Activated naive CD4-positive, alpha-beta T cell treated with Interleukin-2 at 50 U/mL for 16 hours (primary cell): Measurements from ENCODE around the gene LMCD1.

ENCODE experiments used
- DNase-seq: peaks from one replicate; pipeline ENCODE4 v3.0.0-alpha.2; 2020

The LMCD1 gene

DNA sequence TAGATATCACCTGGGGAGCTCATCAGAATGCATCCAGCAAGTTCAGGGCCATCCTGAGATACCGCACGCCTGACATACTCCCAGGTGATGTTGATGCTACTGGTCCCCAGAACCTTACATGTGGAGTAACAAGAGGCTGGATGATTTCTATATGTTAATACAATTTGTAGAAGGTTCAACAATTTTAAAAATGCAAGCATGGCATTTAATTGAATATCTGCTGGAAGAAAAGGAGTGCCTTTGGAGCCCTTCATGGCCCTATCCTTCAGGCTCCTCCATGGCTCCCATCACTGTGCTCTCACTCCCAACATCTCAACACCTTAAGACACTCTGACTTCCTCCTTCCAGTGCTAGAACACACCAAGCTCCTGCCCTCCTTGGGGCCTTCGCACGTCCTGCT lies 36.6 kb downstream of the LMCD1 start:
- DNase-seq, result no peak

DNA sequence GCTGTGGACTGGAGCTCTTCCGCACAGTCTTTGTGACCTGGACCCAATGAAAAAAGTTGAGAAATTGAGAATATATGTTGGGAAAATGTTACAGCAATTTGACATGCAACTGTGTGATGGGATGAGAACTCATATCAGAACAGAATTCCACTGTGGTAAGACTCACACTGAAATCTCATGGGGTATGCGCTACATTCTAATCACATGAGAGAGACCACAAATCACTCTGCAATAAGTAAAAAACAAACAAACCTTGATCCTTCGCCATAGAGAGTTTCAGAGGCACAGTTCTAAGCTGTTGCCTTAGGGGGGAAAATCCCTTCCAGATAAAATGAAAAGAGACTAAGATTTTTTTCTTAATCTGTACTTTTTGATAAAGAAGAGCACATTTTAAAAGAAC lies 37.3 kb downstream of the LMCD1 start:
- no peak for DNase-seq

DNA sequence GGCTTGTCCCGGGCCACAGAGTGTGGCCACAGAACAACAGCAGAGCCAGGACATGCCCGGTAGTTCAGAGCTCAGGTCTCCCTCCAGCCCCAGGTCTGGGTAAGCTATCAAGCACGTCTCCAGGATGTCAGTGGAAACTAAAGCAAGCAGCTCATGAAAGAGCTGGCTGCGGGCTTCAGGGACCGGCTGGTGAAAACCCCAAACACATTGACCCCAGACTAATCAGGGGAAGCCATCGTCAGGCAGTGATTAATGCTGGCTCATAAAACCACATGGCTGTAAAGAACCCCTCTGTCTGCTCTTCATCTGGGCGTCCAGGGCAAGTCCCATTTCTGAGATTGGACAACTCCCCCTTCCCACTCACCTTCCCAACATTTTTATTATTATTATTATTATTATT lies 37.8 kb downstream of the LMCD1 start:
- no peak for DNase-seq

DNA sequence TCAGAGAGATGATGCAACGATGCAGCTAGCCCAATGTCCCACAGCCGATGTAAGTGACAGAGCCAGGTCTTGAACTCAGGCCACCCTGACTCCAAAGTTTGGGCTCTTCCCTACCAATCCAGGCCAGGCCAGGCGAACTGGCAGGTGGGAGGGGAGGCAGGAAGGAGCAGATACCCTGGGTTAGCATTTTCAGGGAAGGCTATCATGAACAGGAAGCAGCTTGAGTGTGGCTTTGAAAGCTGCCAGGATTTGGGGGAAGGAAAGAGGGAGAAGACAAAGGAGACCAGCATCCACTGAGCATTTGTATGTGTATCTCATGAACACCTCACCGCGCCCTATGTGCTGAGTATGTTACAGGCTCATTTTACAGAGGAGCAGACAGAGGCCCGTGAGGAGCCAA lies 38.8 kb downstream of the LMCD1 start:
- DNase-seq, result no peak

DNA sequence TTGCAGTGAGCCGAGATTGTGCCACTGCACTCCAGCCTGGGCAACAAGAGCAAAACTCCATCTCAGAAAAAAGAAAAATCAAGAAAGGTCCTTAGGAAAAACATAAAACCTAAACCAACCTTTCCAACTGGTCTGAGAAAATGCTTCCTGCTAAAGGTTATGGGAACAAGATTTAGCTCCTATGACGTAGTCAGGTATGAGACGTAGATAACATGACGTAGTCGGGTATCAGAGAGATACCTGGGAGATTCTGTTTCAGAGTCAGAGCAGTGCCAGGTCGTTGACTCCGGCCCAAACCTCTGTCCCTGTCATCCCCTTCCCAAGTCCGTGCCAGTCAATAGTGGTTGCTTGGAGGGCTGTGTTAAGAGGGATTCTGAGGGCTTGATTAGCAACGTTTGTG lies 39.9 kb downstream of the LMCD1 start:
- DNase-seq, result no peak

DNA sequence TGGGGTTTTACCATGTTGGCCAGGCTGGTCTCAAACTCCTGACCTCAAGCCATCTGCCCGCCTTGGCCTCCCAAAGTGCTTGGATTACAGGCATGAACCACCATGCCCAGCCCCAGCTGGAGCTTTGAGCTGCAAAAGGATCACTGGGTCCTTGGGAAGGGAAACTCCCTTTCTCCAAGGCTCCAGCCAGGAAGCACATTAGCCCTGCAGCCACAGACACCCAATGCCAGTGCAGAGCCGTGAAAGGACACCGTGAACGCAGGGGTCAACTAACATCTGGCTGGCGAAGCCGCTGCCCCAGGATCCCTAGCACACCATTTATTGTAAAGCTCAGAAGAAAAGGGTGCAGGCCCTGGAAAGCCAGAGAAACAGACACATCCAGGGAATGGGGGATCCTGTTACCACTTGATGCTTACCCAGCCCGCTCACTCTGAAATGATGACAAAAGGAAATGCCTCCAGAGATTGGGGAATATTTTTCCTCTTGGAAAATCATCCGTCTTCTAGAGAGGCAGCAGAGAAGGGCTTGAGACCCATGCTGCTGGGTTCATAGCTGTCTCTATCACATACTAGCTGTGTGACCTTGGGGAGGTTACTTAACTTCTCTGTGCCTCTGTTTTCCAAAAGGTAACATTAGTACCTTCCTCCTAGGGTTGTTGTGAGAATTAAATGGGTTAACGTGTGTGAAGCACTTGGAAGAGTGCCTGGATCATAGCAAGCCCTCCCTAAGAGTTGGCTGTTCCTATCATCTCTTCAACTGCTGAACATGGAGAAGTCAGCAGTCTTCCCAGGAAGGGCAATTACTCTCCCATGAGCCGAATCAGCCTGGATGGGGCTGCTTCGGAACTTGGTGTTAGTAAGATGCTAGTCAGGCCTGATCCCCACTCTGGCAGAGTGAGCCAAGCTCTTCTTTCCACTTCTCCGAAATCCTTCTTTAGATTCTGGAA lies 40.8 kb downstream of the LMCD1 start:
- DNase-seq, result no peak

DNA sequence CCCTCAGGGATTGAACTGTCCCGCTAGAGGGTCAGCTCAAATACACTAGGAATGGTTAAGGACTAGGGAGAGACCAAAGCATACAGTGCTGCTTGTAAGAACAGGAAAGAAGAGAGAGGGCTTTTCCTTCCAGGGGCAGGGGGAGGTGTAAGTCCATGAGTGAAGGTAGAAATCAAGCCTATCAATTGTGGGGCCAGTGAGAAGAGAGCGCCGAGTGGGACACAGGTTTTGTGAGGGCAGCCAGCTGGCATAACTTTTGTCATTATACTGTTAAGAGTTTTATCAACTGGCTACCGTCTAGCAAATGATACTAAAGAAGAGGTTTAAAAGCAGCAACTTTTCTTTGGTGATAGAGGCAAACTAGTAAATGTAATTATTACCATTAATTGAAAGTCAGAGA lies 45.0 kb downstream of the LMCD1 start:
- no peak for DNase-seq

DNA sequence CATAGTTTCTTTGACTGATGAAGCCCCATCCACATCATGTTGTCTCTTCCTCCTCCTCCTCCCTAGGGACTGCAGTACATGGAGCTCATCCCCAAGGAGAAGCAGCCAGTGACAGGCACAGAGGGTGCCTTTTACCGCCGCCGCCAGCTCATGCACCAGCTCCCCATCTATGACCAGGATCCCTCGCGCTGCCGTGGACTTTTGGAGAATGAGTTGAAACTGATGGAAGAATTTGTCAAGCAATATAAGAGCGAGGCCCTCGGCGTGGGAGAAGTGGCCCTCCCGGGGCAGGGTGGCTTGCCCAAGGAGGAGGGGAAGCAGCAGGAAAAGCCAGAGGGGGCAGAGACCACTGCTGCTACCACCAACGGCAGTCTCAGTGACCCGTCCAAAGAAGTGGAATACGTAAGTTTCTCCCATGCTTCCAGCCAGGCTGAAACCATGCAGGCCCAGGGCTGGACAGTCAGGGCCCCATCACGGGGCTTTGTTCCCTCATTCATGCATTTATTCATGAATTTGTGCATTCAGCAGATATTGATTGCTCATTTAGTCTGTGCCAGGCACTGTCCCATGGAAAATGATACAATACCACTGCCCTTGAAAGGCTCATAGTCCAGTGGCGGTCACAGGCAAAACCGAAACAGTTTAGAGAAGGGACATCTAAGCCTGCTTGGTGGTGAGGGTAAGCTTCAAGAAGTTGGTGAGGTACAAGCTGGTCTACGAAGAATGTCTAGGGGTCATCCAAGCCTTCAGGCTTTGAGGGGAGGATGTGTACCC lies 47.1 kb downstream of the LMCD1 start:
- no peak for DNase-seq

DNA sequence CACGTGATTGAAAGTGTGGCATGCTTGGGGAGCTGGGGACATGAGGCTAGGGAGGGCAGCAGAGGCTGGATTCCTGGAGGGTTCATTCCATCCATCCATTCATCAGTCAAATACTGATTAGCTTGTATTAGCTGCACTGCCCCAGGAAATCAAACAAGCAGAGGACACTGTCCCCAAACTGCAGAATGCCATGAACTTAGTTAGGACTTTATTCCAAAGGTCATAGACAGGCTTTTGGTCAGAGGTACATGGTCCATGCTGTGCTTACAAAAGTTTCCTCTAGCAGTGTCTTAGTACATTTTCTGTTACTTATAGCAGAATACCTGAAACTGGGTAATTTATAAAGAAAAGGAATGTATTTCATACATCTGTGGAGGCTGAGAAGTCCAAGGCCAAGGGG lies 47.7 kb downstream of the LMCD1 start:
- no peak for DNase-seq

DNA sequence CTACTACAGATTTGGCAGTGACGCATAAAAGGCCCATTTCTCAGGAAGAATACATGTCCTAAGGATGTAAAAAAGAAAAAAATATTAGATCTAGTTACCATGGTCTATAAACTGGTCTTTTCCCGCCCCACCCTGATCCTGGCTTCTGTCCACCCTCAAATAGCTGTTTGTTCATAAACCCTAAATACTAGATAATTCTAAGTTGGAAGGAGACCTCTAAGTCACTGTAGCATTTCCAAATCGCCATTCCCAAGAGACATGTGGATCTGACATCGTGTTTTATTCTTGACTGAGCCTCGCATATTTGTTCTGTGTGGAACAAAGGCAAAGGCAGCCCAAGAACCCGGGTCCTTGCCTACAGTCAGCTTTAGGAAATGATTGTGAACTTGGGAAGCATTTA lies 49.0 kb downstream of the LMCD1 start:
- DNase-seq, result no peak

DNA sequence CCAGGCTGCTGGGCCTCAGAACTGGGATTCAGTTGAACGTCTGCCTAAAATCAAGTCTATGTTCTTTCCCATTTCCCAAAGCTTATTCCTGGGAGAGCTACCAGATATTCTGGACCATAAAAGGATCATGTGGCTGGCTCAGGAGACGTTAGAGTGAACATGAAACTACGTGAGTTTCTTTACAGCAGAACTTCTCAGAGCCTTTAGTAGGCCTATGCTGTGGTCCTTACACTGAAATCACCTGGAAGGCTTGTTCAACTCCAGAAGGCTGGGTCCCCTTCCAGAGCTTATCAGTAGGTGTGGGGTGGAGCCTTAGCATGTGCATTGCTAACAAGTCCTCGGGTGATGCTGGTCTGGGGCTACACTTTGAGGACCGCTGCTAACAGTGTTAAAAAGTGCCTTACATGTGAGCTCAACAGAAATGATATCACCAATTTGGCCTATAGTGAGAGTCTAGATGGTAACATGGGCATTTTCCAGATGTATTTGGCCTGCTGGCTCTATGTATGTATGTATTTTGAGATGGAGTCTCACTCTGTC lies 50.7 kb downstream of the LMCD1 start:
- no peak for DNase-seq

DNA sequence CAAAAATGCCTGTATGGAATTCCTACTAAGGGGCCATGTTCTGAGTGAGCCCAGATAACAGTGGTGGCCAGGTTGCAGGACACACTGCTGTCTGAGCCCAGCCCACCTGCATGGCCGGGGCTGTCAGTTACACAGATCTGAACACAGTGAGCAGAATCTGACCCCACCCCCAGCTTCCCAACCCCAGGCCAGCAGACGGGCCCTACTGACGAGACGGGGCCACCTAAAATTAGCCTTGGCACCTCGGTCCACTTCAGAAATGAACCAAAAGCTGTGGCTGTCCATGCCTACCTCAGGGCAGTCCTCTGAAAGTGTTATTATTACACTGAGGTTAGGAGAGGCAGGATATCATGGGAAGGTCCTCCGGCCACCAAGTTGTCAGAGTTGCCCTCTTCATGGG lies 51.8 kb downstream of the LMCD1 start:
- DNase-seq, result no peak

DNA sequence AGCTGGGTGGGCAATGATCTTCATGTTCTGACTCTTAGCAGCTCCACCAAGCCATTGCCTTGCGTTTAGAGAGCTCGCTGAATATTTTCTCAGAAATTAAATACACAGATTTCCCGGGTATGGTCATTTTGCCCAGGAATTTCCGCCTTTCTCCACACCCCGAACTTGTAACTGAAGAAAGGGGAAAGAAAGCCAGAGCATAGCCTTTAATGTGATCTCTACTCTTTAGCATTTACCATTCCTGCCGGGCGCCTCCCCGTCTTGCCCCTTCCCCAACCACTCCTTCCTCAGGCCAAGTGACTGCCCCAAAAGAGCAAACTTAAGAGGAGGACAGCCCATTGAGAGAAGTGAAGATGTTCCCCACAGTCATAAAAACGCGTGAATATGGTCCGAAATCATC lies 53.1 kb downstream of the LMCD1 start:
- DNase-seq, result no peak

DNA sequence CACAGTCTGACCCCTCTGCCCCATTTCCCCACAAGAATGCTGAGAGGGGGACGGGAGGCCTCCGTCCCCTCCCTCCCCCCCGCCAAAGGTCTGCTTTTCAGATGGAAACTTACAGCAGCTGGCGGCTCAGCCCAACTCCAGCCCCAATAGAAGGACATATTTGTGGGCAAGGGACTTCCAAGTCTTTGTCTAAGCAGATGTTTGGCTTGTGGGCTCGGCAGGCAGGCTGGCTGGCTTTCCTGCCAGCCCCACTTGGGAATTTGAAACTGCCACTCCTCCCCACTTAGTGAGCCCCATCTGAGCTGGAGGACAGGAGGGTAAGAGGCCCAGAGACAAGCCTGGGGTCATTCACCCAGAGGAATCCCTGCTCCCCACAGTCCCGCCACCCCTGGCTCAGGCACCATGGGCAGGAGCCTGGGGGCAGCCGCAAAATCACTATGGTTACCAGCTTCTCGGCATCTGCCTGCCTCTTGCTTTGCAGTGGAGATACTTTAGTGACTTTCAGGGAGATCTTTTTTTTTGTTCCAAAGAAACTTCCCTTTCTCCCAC lies 53.6 kb downstream of the LMCD1 start:
- DNase-seq, result no peak

DNA sequence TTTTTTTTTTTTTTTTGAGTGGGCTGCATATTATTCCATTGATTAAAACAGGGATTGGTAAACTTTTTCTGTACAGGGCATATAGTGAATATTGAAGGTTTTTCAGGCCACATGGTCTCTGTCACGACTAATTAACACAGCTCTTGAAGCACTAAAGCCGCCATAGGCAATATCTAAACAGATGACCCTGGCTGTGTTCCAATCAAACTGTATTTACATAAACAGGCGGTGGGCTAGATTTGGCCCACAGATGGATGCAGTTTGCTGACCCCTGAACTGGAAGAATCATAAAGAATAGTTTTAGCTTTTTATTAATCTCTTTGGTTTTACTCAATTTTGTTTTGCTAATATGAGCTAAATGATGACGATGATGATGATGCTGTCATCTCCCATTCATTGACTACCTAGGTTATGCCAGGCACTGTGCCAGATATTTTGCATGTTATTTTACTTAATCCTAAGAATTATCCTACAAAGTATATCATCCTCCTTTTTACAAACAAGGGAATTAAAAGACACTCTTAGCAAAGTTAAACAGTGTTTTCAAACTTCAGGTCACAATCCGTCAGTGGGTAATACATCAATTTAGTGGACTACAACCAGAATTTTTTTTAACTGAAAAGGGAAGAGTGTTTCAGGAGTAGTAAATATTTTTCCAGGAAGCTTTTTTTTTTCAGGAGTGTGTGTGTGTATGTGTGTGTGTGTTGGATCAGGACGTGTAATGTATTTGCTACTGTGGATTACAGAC lies 54.3 kb downstream of the LMCD1 start:
- DNase-seq, result no peak

DNA sequence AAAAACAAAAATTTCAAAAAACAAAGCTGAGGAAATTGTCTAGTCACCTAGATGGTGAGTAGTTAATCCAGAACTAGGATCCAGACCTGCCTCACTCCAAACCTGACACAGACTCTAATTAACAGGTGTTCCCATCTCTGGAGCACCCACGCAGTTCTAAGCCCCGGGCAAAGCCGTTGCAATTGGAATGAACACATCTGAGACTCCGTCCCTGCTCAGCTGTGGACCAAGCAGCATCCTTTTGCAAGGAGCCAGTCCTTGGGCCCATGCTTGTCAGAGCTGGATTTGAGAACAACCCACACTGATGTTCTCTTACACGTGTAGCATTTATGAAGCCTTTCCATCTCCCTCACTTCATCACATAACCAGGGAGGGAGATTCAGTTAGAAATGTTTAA lies 54.8 kb downstream of the LMCD1 start:
- no peak for DNase-seq

DNA sequence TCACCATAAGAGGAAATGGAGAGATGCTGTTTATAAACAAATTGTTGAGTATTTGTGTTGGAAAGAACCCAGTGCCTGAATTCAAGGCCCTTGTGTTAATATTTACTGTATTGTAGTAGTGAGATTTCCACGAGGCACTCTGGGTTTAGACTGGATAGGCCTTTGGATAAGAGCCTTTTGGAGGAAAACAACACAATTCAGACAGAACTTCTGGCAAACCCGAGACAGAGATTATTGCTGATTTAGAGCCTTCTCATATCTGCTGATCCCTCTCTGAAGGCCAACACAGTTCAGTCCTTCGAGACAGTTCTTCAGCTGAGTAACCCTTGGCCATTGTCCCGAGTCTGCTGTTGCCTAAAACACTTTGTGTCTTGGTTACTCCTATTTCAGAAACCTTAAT lies 55.7 kb downstream of the LMCD1 start:
- DNase-seq, result no peak

DNA sequence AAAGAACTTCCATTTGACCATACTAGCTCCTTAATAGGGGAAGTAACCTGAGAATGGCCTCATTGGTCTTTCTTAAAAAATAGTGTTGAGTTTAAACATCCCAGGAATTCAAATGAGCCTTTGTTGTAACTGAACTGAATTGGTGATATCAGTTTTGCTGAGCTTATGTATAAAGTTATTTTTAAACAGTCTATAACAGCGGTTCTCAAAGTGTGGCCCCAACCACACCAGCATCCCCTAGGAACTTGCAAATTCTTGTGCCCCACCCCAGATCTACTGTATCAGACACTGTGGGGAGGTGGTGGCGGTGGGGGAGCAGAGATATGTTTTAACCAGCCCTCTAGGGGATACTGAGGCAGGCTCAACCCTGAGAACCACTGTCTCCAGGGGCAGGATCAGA lies 57.0 kb downstream of the LMCD1 start:
- DNase-seq, result no peak

DNA sequence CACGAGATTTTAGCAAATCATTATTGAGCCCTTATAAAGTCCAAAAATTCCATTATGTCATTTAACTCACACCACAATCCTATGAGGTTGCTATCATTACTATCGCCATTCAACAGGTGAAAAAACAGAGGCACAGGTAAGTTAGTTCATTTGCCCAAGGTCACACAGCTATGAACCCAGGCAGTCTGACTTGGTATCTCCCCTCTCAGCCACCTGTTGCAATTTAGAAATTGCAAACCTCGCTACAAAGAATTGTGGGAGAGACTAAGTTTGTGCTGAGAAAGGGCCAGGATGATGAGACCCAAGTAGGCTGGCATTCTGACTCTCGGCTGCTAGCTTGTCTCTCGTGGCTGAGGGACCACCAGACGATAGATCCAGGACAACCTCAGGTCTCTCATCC lies 57.7 kb downstream of the LMCD1 start:
- no peak for DNase-seq

DNA sequence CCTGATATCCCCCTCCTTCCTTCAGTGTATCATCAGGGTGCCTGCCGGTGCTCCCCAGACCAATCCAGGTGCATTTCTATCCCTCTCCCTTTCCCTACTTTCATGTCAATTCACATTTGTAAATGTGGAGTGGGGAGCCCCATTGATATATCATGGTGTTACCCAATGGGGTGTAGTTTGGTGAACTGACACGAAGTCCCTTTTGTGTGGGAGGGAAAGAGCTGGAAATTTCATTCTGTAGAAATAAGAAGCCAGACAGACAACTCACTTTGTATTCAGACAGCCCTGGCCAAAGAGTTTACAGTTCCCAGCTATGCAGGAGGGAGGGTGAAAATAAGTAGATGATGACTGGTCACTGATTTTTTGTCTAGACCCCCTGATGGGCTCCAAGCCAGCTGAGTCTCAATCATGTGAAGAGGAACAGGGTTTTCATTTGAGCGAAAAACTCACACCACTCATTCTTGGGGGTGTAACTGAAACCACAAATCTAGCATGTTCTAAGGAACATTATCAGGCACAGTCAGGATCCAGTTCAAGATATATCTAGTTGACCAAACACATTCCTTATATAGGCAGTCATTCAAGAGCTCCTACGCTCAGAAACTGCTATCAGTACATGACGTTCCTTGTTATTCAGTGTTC lies 58.9 kb downstream of the LMCD1 start:
- DNase-seq, result no peak

DNA sequence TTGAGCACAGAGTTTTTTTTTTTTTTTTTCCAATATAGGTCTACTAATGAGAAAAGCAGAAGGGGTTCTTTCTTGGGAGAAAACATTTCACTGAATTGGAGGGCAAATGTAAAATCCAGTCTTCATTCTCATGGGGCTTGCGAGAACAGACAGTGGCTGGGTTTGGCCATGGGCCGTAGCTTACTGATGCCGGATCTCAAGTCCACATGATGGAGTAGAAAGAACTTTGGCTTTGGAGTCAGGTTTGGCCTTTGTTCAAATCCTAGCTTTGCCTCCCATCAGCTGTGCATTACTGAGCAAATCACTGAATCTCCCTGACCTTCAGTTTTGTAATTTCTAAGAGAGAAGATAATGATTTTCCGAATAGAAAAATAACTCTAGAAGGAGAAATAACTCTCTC lies 59.7 kb downstream of the LMCD1 start:
- no peak for DNase-seq

DNA sequence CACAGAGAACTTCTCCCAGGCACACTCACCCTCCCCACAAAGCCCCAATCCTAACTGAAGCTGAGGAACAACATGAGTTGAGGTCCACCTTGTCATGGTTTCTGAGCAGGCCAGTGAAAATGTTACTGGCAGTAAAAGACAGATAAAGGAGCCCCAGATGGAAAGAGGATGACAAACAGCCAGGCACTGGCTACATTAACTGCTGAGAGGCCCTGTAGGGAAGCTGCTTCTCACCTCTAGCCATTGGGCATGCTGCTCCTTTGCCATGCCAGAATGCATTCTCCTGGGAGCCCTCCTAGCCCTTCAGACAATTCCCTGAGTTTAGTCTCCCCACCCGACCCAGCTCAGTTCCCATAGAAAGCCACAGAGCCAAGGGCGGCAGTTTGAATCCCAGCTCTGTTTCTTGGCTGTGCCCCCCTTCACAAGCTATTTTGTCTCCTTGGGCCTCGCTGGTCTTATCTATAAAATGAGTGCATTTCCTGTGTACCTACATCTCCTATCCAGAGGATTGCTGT lies 60.5 kb downstream of the LMCD1 start:
- DNase-seq, result no peak
